Keratinocyte (primary cell): ENCODE measurements around the gene NREP. TPM values are rescaled to one million over a fixed set of nuclear protein-coding genes. Genes with fewer than 3 reads are reported as not detected.

Source experiments
- DNase-seq: peaks from one replicate; pipeline ENCODE4 v3.0.0-alpha.2; 2011; ENCODE audit warnings: low read depth, missing footprints, low spot score
- FAIRE-seq: peaks from 2 replicates; lab custom pipeline; 2011; peaks lifted over from hg19 to GRCh38; lab: Jason Lieb, UNC
- H2AFZ ChIP-seq: 2 replicates; pipeline ENCODE4 v1.6.0; 2012; ENCODE audit warnings: low read length, control low read depth, inconsistent platforms; ENCODE audit not compliant: control insufficient read depth
- H3K27ac ChIP-seq: 2 replicates; pipeline ENCODE4 v1.5.1; 2011; ENCODE audit warnings: low read length; ENCODE audit not compliant: control insufficient read depth, insufficient read depth
- H3K27me3 ChIP-seq: 3 replicates; pipeline ENCODE4 v1.6.0; 2011; ENCODE audit warnings: low read length; ENCODE audit not compliant: control insufficient read depth, insufficient read depth; ENCODE audit errors: extremely low read depth
- H3K36me3 ChIP-seq, 2 experiments: 2 replicates in 1 of 2; 3 replicates in 1 of 2; pipeline ENCODE4 v1.5.1; 2011; ENCODE audit warnings: low read length in 2 of 2, mild to moderate bottlenecking in 1 of 2; ENCODE audit not compliant: control insufficient read depth in 2 of 2, insufficient read depth in 2 of 2; ENCODE audit errors: extremely low read depth in 1 of 2
- H3K4me1 ChIP-seq: 3 replicates; pipeline ENCODE4 v1.5.1; 2011; ENCODE audit warnings: low read length; ENCODE audit not compliant: control insufficient read depth, insufficient read depth; ENCODE audit errors: extremely low read depth
- H3K4me2 ChIP-seq: 3 replicates; pipeline ENCODE4 v1.6.0; 2011; ENCODE audit warnings: low read depth, low read length; ENCODE audit not compliant: control insufficient read depth, insufficient read depth; ENCODE audit errors: extremely low read depth
- H3K4me3 ChIP-seq, 3 experiments: fragments of 200-600 bp in 1 of 3; sonication (generic) in 1 of 3; 2 replicates in 2 of 3; 3 replicates in 1 of 3; pipeline ENCODE4 v1.5.1; 2011 to 2016; ENCODE audit warnings: low read length in 3 of 3, mild to moderate bottlenecking in 3 of 3, control low read depth in 2 of 3, inconsistent platforms in 1 of 3, low read depth in 1 of 3, mixed read lengths in 1 of 3, mixed run types in 1 of 3, moderate library complexity in 1 of 3; ENCODE audit not compliant: control insufficient read depth in 2 of 3, insufficient read depth in 2 of 3; ENCODE audit errors: extremely low read depth in 1 of 3
- H3K79me2 ChIP-seq: 2 replicates; pipeline ENCODE4 v1.6.0; 2012; ENCODE audit warnings: low read length; ENCODE audit not compliant: control insufficient read depth, insufficient read depth
- H3K9ac ChIP-seq: 3 replicates; pipeline ENCODE4 v1.6.0; 2011; ENCODE audit warnings: low read length; ENCODE audit not compliant: control insufficient read depth, insufficient read depth; ENCODE audit errors: extremely low read depth
- H3K9me1 ChIP-seq: 3 replicates; pipeline ENCODE4 v1.6.0; 2011; ENCODE audit warnings: low read length; ENCODE audit not compliant: control insufficient read depth, insufficient read depth; ENCODE audit errors: extremely low read depth
- H3K9me3 ChIP-seq: 2 replicates; pipeline ENCODE4 v1.5.1; 2012; ENCODE audit warnings: low read depth, low read length; ENCODE audit not compliant: control insufficient read depth
- H4K20me1 ChIP-seq: 3 replicates; pipeline ENCODE4 v1.6.0; 2011; ENCODE audit warnings: low read length; ENCODE audit not compliant: control insufficient read depth, insufficient read depth; ENCODE audit errors: extremely low read depth
- CTCF ChIP-seq, 3 experiments: IDR thresholded peaks in 1 of 3; conservative IDR thresholded peaks in 1 of 3; optimal IDR thresholded peaks in 1 of 3; 2 replicates in 2 of 3; 3 replicates in 1 of 3; pipeline versions ENCODE3 to v1.5.1; 2011; ENCODE audit warnings: low read length in 3 of 3, mild to moderate bottlenecking in 3 of 3, moderate library complexity in 2 of 3, control low read depth in 1 of 3, inconsistent platforms in 1 of 3; ENCODE audit not compliant: insufficient read depth in 2 of 3; ENCODE audit errors: extremely low read depth in 1 of 3
- EZH2 ChIP-seq: IDR thresholded peaks from one replicate; pipeline ENCODE4 v1.6.1; 2012; ENCODE audit warnings: inconsistent platforms, mild to moderate bottlenecking, low read length, moderate library complexity
- dilution Hi-C: fragments of 300-500 bp; cut with MboI; formaldehyde crosslinking; loops from one replicate; pipeline ENCODE4 v1.7.0; 2020; ENCODE audit warnings: low sequenced_read_pairs; ENCODE audit not compliant: extremely low pct_ligation_motif_present
- polyA plus RNA-seq, 5 experiments: library from polyadenylated mRNA; depleted of rRNA in 3 of 5; stranded (reverse) in 3 of 5; stranded (forward) in 1 of 5; unstranded in 1 of 5; fragments of >200 nt; gene quantifications; 1 replicate in 1 of 5; 2 replicates in 3 of 5; 3 replicates in 1 of 5; pipeline versions ENCODE4 v1.2.1 to v1.2.3, GENCODE V29; 2011 to 2012; ENCODE audit warnings: missing spikeins in 2 of 5, low read depth in 1 of 5, low replicate concordance in 1 of 5

The NREP gene
- polyA plus RNA-seq, 1 donor (not counting 4 experiments of a cell fraction or from before 2014, with no cell fraction given), result 9.1 TPM

DNA sequence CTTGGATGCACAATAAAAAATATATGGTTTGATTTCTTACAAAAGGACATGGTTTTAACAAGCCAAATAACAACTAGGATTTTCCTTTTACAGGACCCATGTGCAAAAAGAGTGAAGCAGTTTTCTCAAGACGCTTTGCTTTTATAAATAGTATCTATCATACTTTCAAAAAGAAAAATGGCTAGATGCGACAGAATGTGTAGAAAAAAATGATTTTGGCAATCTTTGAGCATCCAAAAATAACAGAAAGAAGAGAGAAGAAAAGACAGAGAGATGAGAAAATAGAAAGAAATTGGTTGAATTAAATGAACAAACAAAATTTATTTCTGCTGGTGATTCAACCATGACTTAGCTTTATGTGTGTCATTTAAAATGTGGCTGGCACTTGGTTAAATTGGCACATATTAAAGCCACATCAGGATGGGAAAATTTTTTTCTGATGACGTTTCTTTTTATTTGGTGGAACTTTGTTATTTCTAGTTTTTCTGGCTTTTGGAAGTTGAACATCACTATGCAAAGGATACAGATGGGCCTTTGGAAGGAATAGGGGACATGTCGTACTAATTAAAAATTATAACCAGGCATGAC is 35.6 kb upstream of the NREP start:
- Histone ChIP-seq H3K36me3 (no peaks in the 10 kb centered on the region), H3K27ac (no peak overlapping the region), H3K9me1 (no peaks in the 10 kb centered on the region), H4K20me1 (no peaks in the 10 kb centered on the region), H3K9ac (no peak overlapping the region), H3K4me3 (no peak overlapping the region), H3K4me1 (no peaks in the 10 kb centered on the region), H2AFZ (no peak overlapping the region), H3K27me3 (no peaks in the 10 kb centered on the region), H3K79me2 (no peaks in the 10 kb centered on the region), H3K4me2 (no peak overlapping the region), H3K9me3 (no peaks in the 10 kb centered on the region)
- no peak for FAIRE-seq
- TF ChIP-seq EZH2, result no peak
- no peak for TF ChIP-seq CTCF (optimal IDR thresholded peaks at IDR 0.05 in 1 of 3, IDR thresholded peaks at IDR 0.05 in 1 of 3, conservative IDR thresholded peaks at IDR 0.05 in 1 of 3; ENCODE audit: extremely low read depth in 1 of 3, insufficient read depth in 2 of 3, low read length in 3 of 3)
- dilution Hi-C loops, result no loop called here
- no peak for DNase-seq

- Histone ChIP-seq H3K36me3 (no peaks in the 10 kb centered on the region), H3K4me1 (no peaks in the 10 kb centered on the region), H3K9ac (no peak overlapping the region), H3K4me3 (no peak overlapping the region), H3K4me2 (no peak overlapping the region), H3K27me3 (no peaks in the 10 kb centered on the region), H3K9me3 (no peaks in the 10 kb centered on the region), H3K27ac (no peak overlapping the region), H3K9me1 (no peaks in the 10 kb centered on the region), H2AFZ (no peak overlapping the region), H3K79me2 (no peaks in the 10 kb centered on the region), H4K20me1 (no peaks in the 10 kb centered on the region)
- DNase-seq, result no peak
- dilution Hi-C loops, result no loop called here
- TF ChIP-seq EZH2 (no peak), CTCF (optimal IDR thresholded peaks at IDR 0.05 in 1 of 3, IDR thresholded peaks at IDR 0.05 in 1 of 3, conservative IDR thresholded peaks at IDR 0.05 in 1 of 3; ENCODE audit: extremely low read depth in 1 of 3, insufficient read depth in 2 of 3, low read length in 3 of 3) (no peak)
- no peak for FAIRE-seq
These were observed 33.3 kb upstream of the NREP start for GRCh38 chr5:111790295-111790694.
